Ectodermal cell (in vitro differentiated cells): ENCODE results near the gene PSAPL1. TPM values are rescaled to one million over a fixed set of nuclear protein-coding genes. Genes with fewer than 3 reads are reported as not detected.

Experiments used
- H3K27ac ChIP-seq: 2 replicates; pipeline ENCODE4 v1.7.0; 2013; ENCODE audit warnings: mild to moderate bottlenecking, low read depth, low read length; ENCODE audit not compliant: insufficient read depth, poor library complexity, severe bottlenecking
- H3K27me3 ChIP-seq: 2 replicates; pipeline ENCODE4 v1.7.0; 2013; ENCODE audit warnings: mild to moderate bottlenecking, low read length; ENCODE audit not compliant: insufficient read depth, control insufficient read depth, poor library complexity, severe bottlenecking
- H3K36me3 ChIP-seq: one replicate; pipeline ENCODE4 v1.7.0; 2013; ENCODE audit warnings: low read length; ENCODE audit not compliant: control insufficient read depth, insufficient read depth
- H3K4me1 ChIP-seq: one replicate; pipeline ENCODE4 v1.7.0; 2013; ENCODE audit warnings: low read length; ENCODE audit not compliant: control insufficient read depth, insufficient read depth
- H3K4me3 ChIP-seq: 2 replicates; pipeline ENCODE4 v1.7.0; 2013; ENCODE audit warnings: low read depth, low read length, control low read depth; ENCODE audit not compliant: insufficient read depth
- H3K9me3 ChIP-seq: 2 replicates; pipeline ENCODE4 v1.7.0; 2013; ENCODE audit warnings: mild to moderate bottlenecking, low read length, moderate library complexity; ENCODE audit not compliant: control insufficient read depth
- WGBS, 2 experiments: methylation state at CpG; one replicate each; pipeline ENCODE4 v1.1.7; 2013; ENCODE audit warnings: missing lambda C conversion rate in 2 of 2; 5-methylcytosine and 5-hydroxymethylcytosine counted together
- polyA plus RNA-seq, 4 experiments: library from polyadenylated mRNA; stranded (reverse); fragments of 50-300 nt; gene quantifications; one replicate each; pipeline ENCODE4 v1.2.3, GENCODE V29; 2013

PSAPL1 gene
- not detected for polyA plus RNA-seq (2013, experiment 1 of 4)
- 0.07 TPM for polyA plus RNA-seq (2013, experiment 2 of 4)
- polyA plus RNA-seq (2013, experiment 3 of 4): not detected
- 0.08 TPM for polyA plus RNA-seq (2013, experiment 4 of 4)

GRCh38 chr4:7434766-7435150, at the start of gene PSAPL1:
Gene PSAPL1, minus strand, starts transcription at chr4:7434930. Its CDS starts 51 bp downstream, at chr4:7434879.
- Histone ChIP-seq H3K36me3 (no peaks in the 10 kb centered on the region), H3K27me3 (no peaks in the 10 kb centered on the region), H3K27ac (no peak within 1 kb of the TSS), H3K4me3 (no peak within 1 kb of the TSS), H3K9me3 (no peaks in the 10 kb centered on the region), H3K4me1 (peaks cover 13% of the 10 kb centered on the region)
- 47 to 50% methylated on average over 7 of the region's 7 CpGs for WGBS, 2 experiments

GRCh38 chr4:7481227-7481626, 46.5 kb upstream of the PSAPL1 start:
- H3K27ac ChIP-seq: no peak overlapping the region
- no peaks in the 10 kb centered on the region for H3K9me3 ChIP-seq
- peaks cover 14% of the 10 kb centered on the region for H3K4me1 ChIP-seq
- 94 to 95% methylated on average over 14 of the region's 14 CpGs for WGBS, 2 experiments
- H3K36me3 ChIP-seq: no peaks in the 10 kb centered on the region
- no peaks in the 10 kb centered on the region for H3K27me3 ChIP-seq
- H3K4me3 ChIP-seq: no peak overlapping the region

- no peaks in the 10 kb centered on the region for H3K27me3 ChIP-seq
- WGBS, 2 experiments: 91 to 92% methylated on average over 16 of the region's 16 CpGs
- no peak overlapping the region for H3K4me3 ChIP-seq
- no peaks in the 10 kb centered on the region for H3K9me3 ChIP-seq
- H3K4me1 ChIP-seq: peaks cover 14% of the 10 kb centered on the region
- no peak overlapping the region for H3K27ac ChIP-seq
- no peaks in the 10 kb centered on the region for H3K36me3 ChIP-seq
Observed at GRCh38 chr4:7480423-7480822, 45.7 kb upstream of the PSAPL1 start.

GRCh38 chr4:7478665-7479064, 43.9 kb upstream of the PSAPL1 start:
- Histone ChIP-seq H3K4me1 (no peaks in the 10 kb centered on the region), H3K27ac (no peak overlapping the region), H3K27me3 (no peaks in the 10 kb centered on the region), H3K36me3 (no peaks in the 10 kb centered on the region), H3K9me3 (no peaks in the 10 kb centered on the region), H3K4me3 (no peak overlapping the region)
- 92 to 94% methylated on average over 11 of the region's 11 CpGs for WGBS, 2 experiments

GRCh38 chr4:7477695-7478094, 43.0 kb upstream of the PSAPL1 start:
- WGBS, 2 experiments: 95% methylated on average over 7 of the region's 7 CpGs
- no peak overlapping the region for H3K4me3 ChIP-seq
- H3K27ac ChIP-seq: no peak overlapping the region

GRCh38 chr4:7476820-7477219, 42.1 kb upstream of the PSAPL1 start:
- WGBS, 2 experiments: 85 to 86% methylated on average over 6 of the region's 6 CpGs
- H3K9me3 ChIP-seq: no peaks in the 10 kb centered on the region
- peaks cover 17% of the 10 kb centered on the region for H3K4me1 ChIP-seq
- H3K36me3 ChIP-seq: no peaks in the 10 kb centered on the region
- H3K27ac ChIP-seq: no peak overlapping the region
- no peak overlapping the region for H3K4me3 ChIP-seq
- no peaks in the 10 kb centered on the region for H3K27me3 ChIP-seq

More at GRCh38 chr4:7477695-7478094, 43.0 kb upstream of the PSAPL1 start:
- peaks cover 9% of the 10 kb centered on the region for H3K4me1 ChIP-seq
- no peaks in the 10 kb centered on the region for H3K36me3 ChIP-seq
- H3K9me3 ChIP-seq: no peaks in the 10 kb centered on the region
- no peaks in the 10 kb centered on the region for H3K27me3 ChIP-seq

- H3K4me1 ChIP-seq: peaks cover 20% of the 10 kb centered on the region
Observed at GRCh38 chr4:7475207-7475606, 40.5 kb upstream of the PSAPL1 start.

GRCh38 chr4:7474320-7474719, 39.6 kb upstream of the PSAPL1 start:
- Histone ChIP-seq H3K4me1 (peaks cover 20% of the 10 kb centered on the region), H3K27ac (no peak overlapping the region), H3K36me3 (no peaks in the 10 kb centered on the region), H3K27me3 (no peaks in the 10 kb centered on the region), H3K4me3 (no peak overlapping the region), H3K9me3 (no peaks in the 10 kb centered on the region)
- WGBS, 2 experiments: 92 to 93% methylated on average over 7 of the region's 7 CpGs

More at GRCh38 chr4:7475207-7475606, 40.5 kb upstream of the PSAPL1 start:
- H3K27ac ChIP-seq: no peak overlapping the region
- no peaks in the 10 kb centered on the region for H3K27me3 ChIP-seq
- H3K9me3 ChIP-seq: no peaks in the 10 kb centered on the region
- H3K36me3 ChIP-seq: no peaks in the 10 kb centered on the region
- WGBS, 2 experiments: 94 to 95% methylated on average over 5 of the region's 5 CpGs
- H3K4me3 ChIP-seq: no peak overlapping the region

GRCh38 chr4:7473081-7473480, 38.4 kb upstream of the PSAPL1 start:
- Histone ChIP-seq H3K27me3 (no peaks in the 10 kb centered on the region), H3K27ac (no peak overlapping the region), H3K4me1 (peaks cover 20% of the 10 kb centered on the region), H3K36me3 (no peaks in the 10 kb centered on the region), H3K4me3 (no peak overlapping the region), H3K9me3 (no peaks in the 10 kb centered on the region)
- 88 to 91% methylated on average over 10 of the region's 10 CpGs for WGBS, 2 experiments

- Histone ChIP-seq H3K4me1 (peaks cover 20% of the 10 kb centered on the region), H3K27me3 (no peaks in the 10 kb centered on the region), H3K27ac (no peak overlapping the region), H3K36me3 (no peaks in the 10 kb centered on the region), H3K4me3 (no peak overlapping the region), H3K9me3 (no peaks in the 10 kb centered on the region)
- 21 to 23% methylated on average over 19 of the region's 19 CpGs for WGBS, 2 experiments
Observed at GRCh38 chr4:7472442-7473013, 37.8 kb upstream of the PSAPL1 start.
